GM19043 (cell line): ENCODE results near the gene COL27A1.

Experiments used
- ATAC-seq: cut with Tn5 transposase; IDR thresholded peaks from one replicate; pipeline ENCODE4 v1.9.1; 2021; ENCODE audit warnings: low read depth; ENCODE audit not compliant: unreplicated experiment

Gene COL27A1

DNA sequence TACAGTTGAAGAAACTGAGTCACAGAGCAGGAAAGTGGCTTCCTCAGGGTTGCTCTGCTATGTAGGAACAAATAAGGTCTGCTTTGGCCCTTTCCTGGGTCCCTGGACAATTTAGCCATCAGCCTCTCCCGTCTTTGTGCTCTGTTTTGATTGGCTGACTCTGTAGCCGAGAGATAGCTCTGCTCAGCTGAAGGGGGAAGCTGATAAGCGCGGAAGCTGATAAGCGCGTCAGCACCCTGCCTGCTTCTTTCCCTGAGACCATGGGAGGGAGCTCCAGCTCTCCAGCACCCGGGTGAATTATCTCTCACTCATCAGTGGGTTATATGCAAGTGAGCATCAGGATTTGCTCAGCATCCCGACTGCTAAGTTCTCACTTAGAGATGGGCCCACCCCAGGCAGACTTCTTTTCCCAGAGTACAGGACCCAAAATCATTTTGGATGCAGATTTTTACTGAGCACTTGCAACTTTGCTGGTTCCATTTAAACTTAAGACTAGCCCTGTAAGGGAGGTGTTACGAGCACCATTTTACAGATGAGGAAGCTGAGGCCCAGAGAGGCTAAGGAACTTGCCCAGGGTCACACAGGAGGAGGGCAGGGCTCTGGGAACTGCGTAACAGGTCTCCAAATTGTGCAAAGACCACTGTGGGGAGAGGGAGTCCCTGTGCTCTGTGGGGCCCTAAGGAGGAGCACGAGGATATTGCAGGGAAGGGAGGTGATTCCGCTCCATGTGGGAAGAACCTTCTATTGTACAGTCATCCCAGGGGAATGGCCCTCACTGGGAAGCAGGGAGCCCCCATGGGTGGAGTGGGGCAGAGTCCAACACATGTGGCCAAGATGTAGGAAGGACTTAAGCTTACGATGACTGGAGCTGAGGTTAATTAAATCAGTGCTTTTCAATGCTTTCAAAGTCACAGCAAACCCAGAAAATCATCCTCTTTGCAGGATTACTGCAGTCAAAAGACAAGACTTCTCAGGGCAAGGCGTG is 83.8 kb downstream of the COL27A1 start:
- no peak for ATAC-seq

DNA sequence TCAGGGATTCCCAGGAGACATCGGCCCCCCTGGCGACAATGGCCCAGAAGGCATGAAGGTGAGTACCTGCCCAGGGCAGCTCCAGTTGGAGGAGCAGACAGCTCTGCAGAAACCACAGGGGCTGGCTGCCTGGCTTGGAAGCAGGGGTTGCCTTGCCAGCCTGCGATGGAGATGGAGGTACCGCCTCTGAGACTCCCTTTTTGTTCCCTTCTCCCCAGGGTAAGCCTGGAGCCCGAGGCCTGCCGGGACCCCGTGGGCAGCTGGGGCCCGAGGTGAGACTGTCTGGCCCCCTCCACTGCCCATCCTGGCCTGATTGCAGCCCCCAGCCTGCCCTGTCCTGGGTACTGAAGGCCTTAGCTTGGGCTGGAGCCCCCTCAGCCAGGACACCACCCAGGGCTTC is 84.9 kb downstream of the COL27A1 start:
- no peak for ATAC-seq

DNA sequence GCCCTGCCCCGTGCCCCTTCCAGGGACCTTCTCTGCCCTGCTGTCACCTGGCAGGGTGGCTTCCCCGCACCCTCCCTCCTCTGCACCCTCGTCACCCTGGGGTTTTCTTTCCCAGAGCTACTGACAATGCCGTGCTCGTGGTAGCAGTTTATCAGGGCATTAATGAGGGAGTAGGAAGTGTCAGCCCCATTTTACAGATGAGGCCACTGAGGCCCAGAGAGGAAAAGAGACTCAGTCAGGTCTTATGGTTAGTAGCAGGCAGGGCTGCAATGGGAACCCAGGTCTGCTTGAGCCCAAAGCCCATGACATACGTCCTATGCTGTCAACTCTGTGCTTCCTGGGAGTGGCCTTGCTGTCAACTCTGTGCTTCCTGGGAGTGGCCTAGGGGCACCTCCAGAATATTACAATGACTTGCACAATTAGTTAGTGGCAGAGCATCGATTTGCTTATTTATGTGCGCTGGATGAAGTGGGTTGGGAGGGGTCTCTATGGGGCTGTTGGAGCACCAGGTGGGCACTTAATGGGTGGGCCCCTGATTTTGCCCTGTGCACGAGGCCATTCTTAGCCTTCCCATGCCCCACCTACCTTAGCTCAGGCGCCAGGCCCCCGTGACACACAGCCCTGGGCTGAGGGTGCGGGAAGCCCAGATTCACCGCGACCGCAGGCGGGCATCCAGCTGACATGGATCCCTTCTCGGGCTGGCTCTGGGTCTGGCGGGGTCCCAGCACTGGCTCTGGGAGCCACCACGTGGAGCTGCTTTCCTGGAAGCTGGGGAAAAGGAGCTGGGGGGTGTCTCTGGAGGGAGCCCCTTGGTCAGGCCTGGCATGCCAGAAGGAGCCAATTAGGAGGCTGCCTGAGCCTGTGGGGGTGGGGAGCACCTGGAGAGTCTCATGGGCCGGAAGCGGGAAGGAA is 85.6 kb downstream of the COL27A1 start:
- ATAC-seq: no peak

DNA sequence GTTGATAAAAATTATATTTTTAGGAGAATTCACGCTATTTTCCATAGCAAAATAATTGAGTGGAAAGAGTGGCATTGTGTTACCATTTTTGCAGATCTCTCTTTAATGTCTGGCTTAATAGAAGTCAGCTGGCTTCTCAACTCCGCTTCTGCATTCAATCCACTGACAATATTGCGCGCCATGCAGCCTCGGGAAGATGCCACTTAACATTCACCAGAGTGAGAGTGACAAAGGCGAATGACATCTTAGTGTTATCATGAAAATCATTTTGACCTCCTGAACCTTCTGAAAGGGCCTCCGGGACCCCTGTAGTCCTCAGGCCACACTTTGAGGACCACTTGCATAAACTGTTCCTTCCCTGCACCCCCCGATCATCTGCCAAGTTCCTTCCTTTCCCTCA is 87.5 kb downstream of the COL27A1 start:
- no peak for ATAC-seq

DNA sequence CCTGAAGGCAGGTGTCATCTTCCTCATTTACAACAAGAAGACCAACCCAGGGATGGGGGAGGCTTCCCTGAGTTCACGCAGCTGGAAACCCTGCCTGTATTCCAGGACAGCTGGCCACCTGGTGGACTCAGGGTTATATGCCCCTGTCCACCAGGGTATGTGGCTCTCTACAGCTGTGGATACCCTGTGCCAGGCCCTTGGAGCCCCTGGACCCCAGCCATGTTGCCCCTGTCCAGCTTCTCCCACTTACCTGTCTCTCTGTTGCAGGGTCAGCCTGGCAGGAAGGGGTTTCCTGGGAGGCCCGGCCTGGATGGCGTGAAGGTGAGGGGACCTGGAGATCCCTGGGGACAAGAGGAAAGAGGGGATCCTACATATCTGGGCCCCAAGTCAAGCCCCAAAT is 87.9 kb downstream of the COL27A1 start:
- ATAC-seq: no peak

DNA sequence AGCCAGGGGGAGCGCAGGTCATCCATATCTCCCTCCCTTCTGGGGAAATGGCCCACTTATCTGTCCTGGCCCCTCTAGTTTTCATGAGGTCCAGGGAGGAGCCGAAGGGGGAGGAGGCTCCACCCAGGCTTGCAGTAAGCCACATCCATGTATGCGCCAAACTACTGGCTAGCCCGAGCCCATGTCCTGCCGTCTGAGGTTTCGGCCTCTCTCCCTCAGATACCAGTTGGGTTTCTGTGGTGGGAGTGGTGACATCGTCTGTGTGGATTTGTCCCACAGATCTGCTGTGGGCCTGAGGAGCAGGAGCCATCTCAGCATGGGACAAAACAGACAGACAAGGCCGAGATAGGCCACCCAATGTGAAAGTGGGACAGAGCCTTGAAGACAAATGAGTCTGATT is 89.2 kb downstream of the COL27A1 start:
- no peak for ATAC-seq

DNA sequence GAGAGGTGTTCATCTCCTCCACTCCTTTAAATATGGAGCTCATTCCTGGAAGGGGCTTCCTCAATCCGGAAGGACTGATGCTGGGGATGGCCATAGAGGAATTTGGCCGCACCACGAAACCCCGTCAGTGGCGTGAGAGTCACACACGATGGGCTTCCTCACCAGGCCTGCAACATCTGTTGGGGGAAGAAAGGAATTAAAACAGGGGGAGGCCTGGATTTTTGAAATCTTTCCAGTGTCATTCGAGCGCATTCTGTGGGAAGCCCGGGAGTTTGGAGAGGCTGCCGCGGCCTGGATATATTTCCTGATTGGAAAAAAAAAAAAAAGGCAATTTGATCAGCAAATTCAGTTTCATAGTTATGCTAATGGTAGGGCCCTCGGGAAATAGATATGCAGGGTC is 91.2 kb downstream of the COL27A1 start:
- ATAC-seq: no peak

DNA sequence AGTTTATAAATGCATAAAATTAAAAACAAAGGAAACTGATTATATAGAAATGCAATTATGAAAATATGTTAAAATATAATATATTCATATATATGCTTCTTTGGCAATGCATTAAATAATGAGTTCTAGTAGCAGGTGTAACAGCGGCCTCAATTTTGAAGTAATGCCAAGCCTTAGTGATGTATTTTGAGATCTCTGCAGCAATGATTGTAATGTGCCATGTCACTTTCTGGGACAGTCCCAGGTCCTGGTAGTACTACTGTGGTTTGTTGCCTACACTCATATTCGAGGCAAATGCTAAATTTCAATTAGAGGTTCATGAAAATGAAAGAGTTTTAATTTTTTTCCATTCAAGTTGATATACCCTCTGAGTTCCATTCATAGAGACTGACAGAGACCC is 91.7 kb downstream of the COL27A1 start:
- ATAC-seq: no peak

DNA sequence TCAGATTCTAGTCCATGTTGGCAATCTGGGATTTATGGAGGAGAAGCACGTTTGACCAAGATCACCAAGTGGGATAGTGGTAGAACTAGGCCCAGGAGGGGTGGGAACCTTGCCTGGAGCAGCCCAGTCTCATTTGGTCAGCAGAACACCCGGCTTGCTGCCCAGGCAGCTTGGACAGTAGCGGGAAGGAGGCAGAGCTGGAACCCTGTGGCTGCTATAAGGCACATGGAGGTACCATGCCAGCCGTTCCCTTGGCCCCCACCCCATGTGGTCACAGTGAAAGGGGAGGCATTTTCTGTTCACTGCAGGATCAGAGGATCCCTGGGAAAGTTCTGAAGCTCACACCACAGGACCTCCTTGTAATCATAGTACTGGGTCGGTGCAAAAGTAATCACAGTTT is 92.2 kb downstream of the COL27A1 start:
- ATAC-seq: no peak

DNA sequence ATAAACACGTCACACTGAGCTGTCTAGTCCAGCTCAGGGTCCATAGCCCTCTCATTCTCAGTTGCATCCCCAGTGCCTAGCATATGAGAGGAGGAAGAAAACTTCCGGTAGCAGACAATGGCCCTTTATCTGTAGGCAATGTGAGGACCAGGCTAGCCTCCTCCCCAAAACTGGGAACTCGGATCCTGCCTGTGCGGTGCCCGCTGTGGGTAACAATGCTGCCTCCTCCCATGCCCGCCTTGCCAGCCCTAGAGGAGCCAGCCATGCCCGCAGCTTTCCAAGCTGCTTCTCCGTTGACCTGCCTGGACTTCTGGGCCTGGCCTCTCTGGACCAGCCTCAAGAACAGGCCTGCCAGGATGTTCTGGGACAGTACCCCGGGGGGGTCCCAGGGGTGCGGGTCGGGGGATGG is 93.0 kb downstream of the COL27A1 start:
- ATAC-seq: no peak

DNA sequence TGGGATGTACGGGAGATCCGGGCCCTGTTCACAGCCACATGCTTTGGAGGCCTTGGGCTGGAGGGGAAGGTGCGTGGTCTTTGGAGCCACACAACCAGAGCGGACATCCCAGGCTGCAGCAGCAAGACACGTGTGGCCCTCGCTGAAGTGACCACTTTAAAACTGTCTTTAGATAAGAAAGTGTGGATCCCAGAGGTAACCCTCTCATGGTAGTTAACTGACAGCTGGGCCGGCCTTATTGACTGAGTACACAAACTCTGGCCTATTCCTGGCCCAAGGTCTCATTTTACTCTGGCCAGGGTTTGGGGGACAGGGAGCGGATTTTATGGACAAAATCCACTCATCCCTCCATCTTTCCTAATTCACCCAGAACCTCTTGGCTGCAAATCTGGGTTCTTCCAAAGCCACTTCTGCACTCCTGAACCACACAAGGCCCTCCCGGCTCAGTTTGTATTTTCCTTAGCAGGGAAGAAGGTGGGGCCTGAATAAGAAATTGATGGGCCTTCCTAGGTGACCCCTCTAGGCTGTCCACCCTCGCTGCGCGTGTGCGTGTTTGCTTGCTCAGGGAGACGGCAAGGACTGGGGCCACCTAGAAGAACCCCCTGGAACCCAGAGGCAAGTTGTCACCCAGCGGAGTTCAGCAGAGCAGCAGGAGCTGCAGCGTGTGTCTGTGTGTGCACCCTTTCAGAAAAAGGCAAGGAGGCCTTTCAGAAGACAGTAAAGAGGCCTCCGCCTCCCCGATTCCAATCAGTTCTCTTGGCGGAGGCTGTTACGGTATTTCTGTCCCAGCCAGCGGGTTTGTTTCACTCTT is 94.3 kb downstream of the COL27A1 start:
- no peak for ATAC-seq

DNA sequence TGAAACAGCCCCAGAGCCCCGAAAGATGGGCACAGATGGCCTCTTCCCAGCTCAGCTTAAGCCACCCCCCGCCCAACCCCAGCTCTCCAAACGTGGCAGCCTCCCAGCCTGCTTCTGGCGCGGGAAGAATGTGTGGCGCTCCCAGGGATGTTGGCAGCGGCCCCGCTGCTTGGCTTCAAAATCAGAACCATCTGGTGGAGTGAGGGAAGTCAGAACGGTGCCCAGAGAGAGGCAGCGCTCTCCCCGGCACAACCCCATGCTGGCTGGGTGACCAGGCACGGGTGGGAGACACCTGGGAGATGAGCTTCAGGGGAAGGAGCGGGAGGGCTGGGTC is 94.9 kb downstream of the COL27A1 start:
- ATAC-seq: no peak

DNA sequence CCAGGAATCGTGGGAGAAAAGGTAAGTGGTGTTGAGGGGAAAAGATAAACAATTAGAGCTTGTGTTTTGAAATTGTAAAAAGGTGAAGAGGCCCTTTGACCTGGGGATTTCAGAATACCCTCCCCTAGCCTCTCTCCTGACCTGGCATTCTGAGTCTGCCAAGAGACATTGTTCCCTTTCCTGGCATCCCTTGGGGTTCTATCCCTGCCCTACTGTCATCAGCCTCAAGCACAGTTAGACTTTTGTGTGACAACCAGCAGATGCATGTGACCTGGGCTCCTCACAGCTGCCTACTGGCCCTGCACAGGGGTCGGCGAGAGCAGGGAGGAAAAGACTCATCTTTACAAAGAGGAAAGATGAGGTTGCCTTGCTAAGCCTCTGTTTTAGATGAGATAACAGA is 95.3 kb downstream of the COL27A1 start:
- ATAC-seq: no peak

DNA sequence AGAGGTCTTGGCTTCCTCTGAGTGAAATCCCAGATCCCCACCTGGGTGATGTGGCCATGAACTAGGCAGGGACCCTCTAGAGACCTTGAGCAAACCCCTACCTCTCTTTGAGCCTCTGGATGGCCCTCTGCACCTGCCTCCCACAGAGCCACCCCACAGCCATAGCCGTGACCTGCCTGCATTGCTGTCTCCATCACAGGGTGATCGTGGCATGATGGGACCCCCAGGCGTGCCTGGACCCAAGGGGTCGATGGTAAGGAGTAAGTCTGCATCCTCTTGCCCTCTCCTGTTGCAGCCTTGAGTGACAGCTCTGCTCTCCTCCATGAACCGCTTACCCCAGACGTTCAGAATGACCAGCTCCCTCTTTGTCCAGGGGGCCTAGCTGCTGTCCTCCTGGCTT is 97.1 kb downstream of the COL27A1 start:
- ATAC-seq: no peak

DNA sequence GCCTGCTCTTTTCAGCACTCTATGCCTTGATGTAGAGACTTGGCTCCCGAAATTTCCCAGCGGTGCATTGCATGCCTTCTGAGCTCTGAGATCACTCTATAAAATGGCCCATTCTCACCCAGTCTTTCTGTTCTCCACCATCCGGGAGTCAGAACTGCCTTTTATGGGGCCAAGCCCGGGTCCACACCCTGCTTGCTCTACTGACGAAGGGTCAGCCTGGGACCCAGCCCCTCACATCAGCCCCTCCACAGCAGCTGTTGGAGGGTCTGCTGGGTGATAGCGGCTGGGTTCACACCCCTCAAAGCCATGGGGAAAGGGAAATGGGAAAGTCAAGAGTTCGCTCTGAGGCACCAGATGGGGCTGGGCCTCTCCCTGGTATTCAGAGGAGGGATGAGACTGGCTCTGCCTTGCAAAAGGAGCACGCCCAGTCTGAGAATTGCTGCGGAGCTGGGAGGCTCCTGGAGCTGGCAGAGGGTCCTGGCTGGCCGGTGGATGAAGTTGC is 101.5 kb downstream of the COL27A1 start:
- no peak for ATAC-seq

DNA sequence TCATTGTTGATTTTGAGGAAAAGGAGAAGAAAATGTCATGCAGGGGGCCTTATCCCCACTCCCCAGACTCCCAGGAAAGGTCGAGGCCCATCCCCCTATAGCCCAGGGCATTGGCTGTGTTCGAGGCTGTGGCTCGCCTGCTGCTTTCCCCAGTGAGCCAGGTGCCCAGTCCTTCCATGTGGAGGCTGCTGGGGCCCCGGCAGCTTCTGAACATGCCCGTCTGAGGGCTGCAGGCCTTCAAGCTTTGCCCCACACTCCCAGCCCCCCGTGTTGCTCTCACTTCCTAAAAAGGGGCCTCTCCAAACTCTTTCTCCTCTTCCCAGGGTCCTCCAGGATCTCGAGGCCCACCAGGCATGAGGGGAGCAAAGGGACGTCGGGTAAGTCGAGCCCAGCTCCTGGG is 102.9 kb downstream of the COL27A1 start:
- no peak for ATAC-seq

DNA sequence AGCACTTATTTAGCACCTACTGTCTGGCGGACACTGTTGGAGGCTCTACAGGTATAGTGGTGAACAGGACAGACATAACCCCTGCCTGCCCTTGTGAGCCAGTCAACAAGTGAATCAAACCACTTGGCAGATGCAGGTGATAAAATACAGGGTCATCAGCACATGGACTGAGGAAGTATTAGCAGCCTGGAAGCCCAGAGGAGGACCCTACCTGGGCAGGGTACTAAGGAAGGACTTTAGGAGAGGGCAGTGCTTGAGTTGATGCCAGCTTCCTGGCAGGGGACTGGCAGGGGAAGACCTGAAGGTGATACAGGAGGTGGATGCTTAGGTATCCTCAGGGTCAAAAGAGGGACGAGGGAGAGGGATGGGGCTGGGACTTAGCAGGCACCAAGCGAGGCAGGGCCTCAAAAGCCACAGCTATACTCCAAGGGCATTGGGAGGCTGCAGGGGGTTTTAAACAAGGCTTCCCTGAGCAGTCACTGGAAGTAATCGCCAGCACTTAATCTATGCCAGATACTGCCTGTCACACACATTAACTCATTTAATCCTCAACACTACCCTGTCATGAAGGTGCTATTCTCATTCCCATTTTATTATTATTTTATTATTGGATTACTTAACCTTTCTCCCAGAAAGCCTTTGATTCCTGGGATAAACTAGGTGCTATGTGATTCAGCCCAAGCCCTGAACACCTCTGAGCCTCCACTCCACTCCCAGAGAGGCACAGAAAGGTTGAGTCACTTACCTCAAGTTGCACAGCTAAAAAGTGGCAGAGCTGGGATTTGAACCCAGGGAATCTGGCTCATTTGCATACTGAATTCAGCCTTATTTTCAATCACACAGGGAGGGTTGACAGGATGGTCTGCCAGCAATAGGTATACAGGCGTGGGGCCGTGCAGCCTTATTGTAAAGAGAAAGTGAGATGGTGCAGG is 103.8 kb downstream of the COL27A1 start:
- no peak for ATAC-seq

DNA sequence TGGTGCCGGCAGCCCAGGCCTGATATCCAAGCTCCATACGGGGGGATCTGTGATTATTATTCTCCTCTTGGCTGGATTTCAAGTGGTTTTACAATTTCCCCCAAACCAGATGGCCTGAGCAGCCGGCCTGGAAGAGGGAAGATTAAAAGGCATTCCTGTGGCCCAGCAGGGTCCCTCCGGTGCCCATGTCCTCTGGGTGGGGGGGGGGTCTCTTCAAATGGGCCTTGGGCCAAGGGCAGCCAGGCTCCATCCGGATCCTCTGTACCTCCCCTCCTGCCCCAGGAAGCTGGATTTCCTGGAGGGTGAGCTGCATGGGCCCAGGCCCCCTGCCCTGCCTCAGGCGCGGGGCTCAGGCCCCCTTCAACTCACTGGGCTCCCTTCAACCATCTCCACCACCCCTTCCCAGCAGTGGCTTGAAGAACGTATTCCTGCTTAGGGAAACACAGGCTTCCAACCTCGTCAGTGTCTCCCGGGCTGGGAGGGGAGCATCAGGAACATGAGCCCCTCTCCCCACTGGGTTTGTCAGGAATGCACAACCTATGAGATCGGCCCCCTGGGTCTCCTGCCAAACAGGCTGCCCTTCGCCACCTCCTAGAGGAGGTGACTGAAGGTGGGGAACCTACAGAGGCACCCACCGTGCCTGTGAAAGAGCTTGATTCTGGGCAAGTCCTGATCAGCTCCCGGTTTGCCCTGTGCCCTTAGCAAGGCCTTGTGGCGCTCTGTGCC is 104.6 kb downstream of the COL27A1 start:
- no peak for ATAC-seq

DNA sequence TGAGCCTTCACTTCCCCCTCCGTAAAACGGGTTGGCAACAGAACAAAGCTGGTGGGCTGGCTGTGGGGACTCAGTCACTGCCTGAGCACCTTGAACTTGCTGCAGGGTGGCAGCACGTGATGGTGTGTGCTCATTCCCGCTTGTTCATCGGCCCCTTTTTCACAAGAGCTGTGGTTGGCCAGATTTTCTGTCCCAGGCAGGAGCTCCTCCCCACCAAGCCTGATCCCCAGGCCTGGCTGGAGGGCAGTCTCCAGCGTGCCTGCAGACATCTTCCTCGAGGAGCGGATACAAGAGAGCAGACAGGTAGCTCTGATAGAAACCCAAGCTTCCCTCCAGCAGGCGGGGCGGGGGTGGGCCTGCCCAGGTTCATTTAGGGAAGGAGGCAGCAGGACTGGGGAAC is 105.7 kb downstream of the COL27A1 start:
- no peak for ATAC-seq
